HG02943 (cell line): ENCODE measurements around the gene EGR1.
A peak's percentile ranks its signal among the peaks of the same experiment; 100 is the strongest.

Experiments used
- ATAC-seq: cut with Tn5 transposase; IDR thresholded peaks from one replicate; pipeline ENCODE4 v1.9.1; 2021; ENCODE audit warnings: mild to moderate bottlenecking, low read depth, moderate library complexity; ENCODE audit not compliant: unreplicated experiment

Gene EGR1

DNA sequence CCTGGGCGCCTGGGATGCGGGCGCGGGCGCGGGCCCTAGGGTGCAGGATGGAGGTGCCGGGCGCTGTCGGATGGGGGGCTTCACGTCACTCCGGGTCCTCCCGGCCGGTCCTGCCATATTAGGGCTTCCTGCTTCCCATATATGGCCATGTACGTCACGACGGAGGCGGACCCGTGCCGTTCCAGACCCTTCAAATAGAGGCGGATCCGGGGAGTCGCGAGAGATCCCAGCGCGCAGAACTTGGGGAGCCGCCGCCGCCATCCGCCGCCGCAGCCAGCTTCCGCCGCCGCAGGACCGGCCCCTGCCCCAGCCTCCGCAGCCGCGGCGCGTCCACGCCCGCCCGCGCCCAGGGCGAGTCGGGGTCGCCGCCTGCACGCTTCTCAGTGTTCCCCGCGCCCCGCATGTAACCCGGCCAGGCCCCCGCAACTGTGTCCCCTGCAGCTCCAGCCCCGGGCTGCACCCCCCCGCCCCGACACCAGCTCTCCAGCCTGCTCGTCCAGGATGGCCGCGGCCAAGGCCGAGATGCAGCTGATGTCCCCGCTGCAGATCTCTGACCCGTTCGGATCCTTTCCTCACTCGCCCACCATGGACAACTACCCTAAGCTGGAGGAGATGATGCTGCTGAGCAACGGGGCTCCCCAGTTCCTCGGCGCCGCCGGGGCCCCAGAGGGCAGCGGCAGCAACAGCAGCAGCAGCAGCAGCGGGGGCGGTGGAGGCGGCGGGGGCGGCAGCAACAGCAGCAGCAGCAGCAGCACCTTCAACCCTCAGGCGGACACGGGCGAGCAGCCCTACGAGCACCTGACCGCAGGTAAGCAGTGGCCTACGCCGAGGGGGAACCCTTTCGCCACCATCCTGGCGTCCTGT, at the start of gene EGR1:
Gene EGR1 (plus strand): TSS at position 219 of the 864 bp plus-strand sequence. CDS start 283 bp downstream, at position 502.
- peak; percentile 50 for ATAC-seq

DNA sequence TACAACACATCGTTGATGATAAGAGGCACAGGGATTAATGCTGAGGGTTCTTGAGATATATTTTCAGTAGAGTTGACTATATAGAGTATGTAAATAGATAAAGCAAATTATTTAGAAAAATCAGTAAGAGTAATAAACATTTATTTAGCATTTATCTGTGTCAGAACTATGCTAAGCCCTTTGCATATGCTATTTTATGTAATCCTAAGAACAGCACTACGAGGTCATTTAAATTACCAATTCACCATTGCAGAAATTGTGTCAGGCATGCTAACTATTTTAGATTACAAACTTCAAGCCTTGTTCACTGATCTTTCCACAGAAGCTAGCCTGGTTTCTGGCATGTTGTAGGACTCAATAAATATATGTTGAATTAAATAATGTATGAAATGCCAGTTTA, 46.8 kb upstream of the EGR1 start:
- ATAC-seq, result no peak

DNA sequence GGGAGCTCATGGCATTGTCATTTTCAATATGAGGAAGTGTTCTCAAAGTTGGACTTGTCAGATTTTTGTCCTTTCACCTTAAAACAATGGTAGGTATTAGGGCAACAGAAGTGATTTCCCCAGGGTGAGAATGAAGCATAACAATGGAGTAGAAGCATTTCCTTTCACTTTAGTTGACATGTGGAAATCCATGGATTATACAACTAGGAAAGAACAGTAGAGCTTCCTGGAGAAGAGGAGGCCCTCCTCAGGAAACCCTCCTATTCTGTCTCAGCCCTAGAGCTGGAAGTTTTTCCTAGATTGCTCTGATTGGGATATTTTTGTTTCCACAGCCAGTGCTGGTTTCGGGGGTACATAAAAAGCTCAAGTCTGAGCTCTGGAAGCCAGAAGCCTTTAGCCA, 40.2 kb upstream of the EGR1 start:
- no peak for ATAC-seq

DNA sequence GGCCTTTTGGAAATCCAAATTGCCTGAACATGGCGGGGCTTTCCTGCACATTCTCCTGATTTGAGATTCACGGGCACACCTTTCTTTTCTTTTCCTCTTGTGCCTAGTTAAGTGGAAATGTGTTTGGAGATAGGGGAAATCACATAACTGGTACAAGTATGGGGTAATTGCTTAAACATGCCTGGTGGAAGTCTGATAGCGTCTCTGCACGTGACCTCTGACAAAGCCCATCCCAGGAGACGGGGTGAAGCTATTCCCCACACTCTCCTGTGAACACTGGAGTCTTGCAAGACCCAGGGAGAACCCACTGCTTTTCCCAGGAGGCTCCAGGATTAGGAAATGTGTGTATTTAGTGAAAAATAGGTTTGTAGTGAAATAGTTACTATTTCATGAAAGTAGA, 29.3 kb upstream of the EGR1 start:
- no peak for ATAC-seq

DNA sequence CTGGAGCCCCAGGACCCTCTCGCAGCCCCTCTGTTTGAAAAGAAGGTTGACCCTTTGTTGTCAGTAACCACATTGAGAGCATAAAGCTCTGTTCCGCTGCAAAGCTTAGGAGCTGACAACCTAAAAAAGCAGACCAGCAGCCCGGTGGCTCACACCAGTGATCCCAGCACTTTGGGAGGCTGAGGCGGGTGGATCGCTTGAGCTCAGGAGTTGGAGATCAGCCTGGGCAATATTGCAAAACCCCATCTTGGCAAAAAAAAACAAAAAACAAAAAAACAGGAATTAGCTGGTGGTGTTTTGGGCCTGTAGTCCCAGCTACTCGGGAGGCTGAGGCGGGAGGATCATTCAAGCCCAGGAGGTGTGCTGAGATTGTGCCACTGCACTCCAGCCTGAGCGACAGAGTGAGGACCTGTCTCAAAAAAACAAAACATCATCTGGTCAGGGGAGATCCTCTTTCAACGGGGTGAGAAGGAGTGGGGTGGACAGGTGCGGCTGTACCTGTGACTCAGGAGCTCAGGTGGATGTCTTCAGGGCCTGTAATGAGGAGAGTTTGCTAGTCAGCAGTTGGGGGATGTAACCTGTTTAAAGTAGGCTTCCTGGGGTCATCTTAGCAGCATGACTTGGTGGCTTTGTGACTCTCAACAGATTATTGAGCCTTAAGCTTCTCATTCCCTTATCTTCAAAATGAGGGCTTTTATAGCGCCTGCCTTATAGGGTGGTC, 27.1 kb upstream of the EGR1 start:
- ATAC-seq, result no peak

DNA sequence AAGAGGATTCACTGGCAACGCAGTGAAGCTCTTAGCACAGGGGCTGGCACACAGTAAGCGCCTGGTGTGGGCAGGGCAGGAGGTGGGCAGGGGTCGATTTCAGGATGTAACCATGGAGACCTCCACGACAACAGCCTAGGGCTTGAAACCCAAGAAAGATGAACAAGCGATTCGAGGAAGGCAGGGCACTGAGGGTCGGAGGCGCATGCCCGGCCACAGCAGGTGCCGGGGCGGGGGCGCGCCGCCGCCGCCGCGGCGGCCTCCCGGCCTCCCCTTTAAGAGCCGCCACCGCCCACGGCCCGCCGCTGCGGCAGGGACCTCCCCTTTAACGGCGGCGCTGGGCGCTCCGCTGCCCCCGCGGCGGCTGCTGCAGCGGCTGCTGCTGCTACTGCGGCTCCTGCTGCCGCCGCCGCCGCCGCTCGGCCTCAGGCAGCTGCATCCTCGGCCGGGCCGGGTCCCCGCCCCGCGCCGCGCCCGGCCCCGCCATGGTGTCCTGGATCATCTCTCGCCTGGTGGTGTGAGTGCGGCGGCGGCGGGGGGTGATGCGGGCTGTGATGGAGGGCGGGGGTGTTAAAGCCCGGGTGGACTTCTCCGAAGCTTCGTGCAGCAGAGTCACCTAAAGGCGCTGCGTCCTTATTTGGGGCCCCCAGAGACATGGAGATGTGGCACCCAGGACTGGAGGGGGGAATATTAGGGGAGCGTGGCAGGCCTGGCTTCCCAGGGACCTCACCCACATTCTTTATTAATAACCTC, 26.4 kb upstream of the EGR1 start, which contains the start of gene REEP2:
Gene REEP2 (plus strand): TSS at position 334 of the 753 bp plus-strand sequence. CDS start 152 bp downstream, at position 486.
- no peak for ATAC-seq

DNA sequence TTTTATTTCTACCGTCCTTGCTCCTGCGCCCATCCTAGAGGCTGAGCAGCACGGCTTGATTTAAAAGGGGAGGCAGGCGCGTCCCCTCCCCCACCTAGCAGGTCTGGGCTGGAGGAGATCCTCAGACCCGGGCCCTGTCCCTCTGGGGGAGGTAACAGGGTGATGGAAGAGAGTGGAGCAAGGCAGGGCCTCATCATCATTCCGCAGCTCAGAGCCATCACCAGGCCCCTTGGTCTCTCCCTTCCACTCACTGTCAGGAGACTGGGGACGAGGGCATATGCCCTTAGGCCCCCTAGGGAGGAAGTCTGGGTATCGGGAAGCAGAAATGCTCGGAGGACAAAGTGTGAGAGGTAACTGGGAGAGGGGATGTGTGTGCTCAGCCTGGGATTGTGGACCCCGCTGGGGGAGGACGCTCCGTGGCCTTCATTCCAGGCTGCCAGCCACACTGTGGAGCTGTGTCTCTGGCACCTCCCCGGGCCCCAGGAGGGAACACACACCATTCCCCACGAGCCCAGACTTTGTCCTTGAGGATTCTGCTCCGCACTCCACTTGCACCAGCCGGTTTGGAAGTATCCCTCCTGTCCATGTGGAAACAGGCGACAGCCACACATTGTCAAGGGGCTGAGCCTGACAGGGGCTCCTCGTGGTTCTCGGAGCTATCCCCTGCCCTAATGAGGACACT, 25.7 kb upstream of the EGR1 start:
- no peak for ATAC-seq

DNA sequence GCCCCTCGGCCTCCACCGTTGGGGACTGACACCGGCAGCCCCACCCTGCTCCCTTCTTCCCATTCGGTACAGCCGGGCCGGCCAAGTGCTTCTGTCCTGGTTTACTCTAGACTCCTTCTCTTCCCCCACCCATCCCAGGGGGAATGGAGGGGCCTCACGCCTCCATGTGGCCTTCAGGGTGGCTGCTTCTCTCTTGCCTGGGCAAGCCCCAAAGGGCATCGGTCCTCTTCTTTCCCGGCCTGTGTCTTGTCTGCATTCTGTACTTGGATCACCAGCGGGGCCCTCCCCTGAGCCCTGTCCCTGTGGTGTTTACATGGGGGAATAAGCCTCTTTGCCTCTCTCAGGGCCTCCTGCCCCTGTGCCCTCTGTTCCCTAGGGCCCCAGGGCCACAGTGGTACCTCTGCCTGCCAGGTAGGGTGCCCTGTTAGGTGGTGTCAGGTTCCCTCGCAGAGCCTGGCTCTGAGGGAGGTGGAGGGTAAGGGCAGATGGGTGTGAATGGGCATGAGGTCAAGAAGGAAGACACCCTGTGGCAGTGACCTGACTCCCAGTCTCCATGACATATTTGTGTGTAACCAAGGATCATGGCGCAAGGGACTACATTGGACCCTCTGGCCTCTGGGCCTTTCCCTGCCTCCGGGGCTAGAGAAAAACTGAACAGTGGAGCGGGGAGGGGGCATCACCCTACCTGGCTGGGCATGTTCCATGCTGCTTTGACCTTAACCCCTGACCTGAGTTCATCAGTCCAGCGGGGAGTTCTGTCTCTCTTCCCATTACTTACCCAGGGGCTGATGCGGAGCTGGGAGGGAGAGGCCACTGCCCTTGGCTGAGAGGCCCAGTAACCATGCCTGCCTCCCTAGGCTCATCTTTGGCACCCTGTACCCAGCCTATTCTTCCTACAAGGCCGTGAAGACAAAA, 24.9 kb upstream of the EGR1 start:
- no peak for ATAC-seq

DNA sequence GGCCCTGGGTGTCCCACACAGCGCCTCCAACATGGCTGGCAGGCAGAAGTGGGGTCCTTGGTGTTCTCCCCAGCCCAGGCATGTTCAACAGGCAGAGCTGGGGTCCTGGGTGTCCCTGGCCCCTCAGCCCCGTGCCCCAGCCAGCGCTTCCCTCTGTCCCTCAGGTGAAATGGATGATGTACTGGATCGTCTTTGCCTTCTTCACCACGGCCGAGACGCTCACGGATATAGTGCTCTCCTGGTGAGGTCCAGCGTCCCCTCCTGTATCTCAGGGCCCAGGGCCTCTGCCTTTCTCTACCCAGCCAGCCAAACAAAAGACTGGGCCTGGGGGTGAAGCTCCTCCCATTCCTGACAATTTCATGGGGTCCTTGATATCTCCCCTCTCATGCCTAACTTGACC, 24.1 kb upstream of the EGR1 start:
- ATAC-seq, result no peak

DNA sequence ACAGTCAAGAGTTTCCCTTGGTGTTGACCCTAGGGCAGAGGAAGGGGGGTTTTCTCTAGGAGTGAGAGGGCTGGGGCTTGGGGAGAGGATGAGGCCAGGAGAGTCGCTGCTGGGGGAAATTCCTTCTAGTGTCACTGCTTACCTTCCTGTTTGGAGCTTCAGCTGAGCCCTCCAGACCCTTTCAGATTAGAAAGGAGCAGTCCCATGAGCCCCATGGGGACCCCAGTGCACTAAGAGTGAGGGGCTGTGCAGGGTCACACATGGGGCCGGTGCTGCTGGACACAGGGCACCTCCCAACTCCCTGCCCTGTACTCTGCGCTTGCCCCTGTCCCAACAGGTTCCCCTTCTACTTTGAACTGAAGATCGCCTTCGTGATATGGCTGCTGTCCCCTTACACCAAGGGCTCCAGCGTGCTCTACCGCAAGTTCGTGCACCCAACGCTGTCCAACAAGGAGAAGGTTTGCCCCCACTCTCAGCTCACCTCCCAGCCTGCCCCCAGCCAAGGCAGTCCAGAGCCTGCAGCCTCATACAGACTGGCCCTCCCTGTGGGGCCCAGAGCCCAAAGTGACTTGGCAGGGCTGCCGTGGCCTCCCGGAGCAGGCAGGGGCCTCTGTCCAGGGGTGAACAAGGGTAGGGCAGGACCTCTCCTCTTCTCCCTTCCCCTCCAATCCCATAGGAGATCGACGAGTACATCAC, 21.1 kb upstream of the EGR1 start:
- no peak for ATAC-seq

DNA sequence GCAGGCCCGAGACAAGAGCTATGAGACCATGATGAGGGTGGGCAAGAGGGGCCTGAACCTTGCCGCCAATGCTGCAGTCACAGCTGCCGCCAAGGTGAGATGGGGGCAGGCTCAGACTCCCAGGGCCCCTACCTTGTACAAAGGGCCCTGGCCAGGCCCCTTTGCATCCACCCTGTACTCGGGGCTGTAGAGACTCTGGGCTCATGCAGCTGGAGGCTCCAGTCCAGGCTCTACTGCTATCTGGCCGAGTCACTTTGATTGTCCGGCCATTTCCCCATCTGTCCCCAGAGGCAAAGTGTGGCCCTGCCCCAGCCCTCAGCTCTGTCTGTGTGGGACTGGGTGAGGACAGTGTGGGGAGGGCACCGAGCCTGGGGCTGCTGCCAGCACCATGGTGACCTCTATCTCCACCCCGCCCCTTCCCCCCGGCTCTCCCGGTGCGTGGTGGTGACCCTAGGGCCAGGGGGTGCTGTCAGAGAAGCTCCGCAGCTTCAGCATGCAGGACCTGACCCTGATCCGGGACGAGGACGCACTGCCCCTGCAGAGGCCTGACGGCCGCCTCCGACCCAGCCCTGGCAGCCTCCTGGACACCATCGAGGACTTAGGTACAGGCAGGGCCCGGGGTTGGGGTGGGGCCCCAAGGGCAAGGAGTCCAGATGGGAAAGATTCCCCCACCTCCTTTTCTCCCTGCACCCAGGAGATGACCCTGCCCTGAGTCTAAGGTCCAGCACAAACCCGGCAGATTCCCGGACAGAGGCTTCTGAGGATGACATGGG, 20.3 kb upstream of the EGR1 start:
- no peak for ATAC-seq

DNA sequence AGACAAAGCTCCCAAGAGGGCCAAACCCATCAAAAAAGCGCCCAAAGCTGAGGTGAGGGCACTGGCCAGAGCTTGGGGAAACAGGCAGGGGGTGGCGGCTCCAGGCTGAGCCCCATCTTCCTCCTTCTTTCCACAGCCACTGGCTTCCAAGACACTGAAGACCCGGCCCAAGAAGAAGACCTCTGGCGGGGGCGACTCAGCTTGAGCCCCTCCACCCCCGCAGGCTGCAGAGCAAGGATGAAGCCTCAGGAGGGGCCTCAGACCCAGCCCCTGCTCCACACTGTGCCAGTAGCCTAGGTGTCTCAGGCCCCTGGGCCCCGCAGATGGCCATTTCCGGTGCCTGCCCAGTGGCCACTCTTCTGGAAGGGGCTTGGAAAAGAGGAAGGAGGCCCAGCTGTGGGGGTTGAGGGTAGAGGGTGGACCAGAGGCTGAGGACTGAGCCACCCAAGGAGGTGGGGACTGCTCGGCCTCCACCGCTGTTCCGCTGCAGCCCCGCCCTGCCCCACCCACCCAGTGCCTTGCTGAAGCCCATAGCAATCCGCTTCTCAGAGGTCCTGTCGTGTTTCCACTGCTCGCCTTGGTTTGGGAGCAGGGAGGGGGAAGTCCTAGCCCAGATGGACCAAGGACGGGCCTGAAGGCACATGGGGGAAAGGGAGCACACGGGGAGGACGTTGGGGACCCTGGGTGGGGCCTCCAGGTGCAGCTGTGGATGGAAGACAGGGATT, 19.6 kb upstream of the EGR1 start:
- ATAC-seq, result no peak

DNA sequence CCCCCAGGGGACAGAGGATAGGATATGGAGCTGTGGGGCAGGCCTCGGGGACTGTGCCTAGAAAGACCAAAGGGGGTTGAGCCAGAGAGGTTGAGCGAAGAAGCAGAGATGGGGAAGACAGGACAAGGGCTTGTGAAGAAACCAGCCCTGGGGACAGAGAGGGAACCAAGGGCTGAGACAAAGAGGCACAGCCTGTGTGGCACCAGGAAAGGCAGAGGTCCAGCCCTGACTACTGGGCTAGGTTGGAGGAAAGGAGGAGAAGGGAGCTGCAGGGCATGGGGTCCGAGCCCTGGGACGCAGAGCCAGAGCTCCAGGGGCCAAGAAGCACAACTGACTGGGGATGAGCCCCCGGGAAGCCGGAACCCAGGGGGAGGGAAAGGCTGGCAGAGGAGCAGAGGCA, 17.2 kb upstream of the EGR1 start:
- no peak for ATAC-seq

DNA sequence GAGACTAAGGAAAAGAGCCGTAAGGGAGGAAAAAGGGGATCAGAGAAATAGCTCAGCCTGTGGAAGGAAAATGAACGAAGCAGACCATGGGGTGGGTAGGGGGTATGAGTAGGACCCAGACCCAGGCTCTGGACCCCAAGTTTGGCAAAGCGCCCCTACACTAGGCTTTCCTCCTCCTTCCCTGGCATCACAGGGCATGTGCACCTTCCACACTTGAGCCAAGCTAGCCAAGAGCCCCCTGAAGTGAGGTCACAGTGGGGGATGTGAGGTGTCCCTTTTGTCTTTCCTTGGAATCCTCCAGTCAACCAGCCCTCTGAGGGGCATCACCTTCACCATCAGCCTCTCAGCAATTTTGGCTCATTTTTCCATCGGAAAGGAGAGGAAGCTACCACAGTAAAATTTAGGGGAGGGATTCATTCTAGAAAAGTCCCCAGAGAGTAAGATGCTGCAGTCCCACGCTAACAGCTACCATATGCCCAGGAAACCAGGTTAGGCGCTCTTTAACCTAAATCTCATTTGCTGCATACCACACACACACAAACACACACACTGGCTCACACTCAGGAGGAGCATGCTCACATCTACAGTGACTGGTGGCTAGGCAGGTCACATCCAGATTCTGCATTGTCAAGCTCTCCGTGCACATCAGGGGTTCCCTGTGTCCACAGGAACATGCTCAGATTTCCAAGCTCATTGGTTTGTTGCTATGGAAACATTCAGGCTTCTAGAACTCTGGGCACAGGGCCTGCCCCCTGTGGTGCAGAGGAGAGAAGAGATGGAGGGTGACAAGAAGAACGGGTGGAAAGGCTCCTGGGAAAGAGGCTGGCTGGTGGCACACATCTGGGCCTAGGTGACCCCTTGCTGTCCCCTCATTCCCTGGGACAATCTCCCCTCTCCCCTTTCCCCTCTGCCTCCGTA, 16.5 kb upstream of the EGR1 start:
- ATAC-seq, result no peak

DNA sequence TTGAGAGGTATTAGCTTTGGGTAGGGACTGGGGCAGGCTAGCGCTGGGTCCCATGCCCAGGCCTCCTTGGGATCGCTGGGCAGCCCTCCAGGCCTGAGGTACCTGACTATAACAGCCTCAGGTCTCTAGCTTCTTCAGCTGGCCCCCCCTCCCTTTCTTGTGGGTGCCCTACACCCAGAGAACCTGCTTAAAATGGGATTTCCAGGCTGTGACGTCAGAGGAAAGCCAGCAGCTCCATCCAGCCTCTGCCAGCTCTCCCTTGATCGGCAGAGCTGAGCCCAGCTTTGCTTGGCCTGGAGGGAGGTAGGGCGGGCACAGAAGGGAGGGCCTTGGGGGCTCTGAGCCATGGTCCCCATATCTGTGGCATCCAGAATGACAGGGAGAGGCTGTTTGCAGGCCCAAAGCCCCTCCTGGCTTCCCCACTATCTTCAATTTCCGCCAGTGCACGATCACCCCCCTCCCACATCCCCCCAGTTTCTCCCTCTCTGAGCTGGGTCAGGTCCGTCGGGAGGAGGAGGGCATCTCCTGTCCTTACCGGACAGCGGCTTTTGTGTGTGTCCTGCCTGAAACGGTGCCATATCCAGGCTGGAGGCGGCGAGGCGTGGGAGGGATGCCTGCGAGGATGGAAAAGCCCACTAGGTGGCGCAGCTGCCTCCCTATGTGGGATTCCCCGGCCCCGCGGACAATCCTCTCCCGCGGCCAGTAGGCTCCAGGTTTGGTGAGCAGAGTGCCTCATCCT, 15.6 kb upstream of the EGR1 start:
- peak; percentile 72 for ATAC-seq

DNA sequence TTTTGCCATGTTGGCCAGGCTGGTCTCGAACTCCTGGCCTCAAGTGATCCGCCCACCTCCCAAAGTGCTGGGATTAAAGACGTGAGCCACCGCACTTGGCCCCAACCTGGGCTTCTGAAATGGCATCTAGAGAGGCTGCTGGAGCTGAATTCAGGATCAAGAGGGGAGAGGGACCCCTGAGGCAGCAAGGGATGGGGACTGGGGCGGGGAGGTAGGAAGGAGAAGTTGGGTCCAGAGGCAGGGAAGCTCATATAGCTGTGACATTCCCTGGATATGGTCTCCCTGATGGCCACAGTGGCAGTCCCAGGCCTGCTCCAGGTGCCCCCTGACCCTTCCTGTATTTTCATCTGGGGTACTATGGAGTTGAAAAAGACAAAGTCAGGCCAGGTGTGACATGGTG, 14.3 kb upstream of the EGR1 start:
- ATAC-seq, result no peak
